ENCODE results near the gene TUBB.
A peak's percentile ranks its signal among the peaks of the same experiment; 100 is the strongest.

DNA sequence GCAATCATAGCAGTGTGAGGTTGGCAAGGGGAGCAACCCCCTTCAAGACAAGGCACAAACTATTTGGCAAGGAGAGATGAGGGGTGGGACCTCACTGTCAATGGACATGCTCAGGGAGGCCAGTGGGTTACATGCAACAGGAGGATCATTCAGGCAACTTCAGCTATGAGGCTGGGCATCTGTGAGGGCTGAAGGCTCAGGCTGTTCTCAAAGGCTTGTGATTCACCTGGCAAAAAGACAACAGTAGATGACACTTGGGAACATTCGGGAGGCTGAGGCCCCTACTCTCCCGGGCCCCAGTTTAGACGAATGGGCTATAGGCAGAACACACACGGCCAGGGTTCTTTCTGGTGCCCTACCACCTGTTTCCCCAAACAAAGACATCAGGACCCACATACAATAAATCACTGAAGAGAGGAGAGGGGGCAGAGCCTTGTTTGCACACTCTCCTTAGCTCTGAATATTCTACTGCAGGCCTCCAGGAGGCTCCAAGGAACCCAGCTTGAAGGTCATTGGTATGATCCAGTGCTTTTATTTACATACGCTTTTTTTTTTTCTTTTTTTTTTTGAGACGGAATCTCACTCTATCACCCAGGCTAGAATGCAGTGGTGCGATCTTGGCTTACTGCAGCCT, 7.9 kb downstream of the TUBB start:
- TF ChIP-seq, protein P1, sequence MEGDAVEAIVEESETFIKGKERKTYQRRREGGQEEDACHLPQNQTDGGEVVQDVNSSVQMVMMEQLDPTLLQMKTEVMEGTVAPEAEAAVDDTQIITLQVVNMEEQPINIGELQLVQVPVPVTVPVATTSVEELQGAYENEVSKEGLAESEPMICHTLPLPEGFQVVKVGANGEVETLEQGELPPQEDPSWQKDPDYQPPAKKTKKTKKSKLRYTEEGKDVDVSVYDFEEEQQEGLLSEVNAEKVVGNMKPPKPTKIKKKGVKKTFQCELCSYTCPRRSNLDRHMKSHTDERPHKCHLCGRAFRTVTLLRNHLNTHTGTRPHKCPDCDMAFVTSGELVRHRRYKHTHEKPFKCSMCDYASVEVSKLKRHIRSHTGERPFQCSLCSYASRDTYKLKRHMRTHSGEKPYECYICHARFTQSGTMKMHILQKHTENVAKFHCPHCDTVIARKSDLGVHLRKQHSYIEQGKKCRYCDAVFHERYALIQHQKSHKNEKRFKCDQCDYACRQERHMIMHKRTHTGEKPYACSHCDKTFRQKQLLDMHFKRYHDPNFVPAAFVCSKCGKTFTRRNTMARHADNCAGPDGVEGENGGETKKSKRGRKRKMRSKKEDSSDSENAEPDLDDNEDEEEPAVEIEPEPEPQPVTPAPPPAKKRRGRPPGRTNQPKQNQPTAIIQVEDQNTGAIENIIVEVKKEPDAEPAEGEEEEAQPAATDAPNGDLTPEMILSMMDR (IDR thresholded peaks at IDR 0.05; ENCODE audit: extremely low read depth in 1 of 2, insufficient read depth in 1 of 2, low read depth in 1 of 2, low read length in 2 of 2) = peak in 1 of 2 donors; percentile 28
- TF ChIP-seq GATA2 (IDR thresholded peaks at IDR 0.05; ENCODE audit: insufficient read depth, insufficient read length, low read depth, low read length) = no peak
